Rectal smooth muscle tissue (tissue), 1 donor: ENCODE measurements around the gene CSF3R.
"Not testable (repeated sequence)": the region's sequence is repeated elsewhere in the genome, so short reads cannot be mapped to it uniquely, and the experiment has no call there.

Experiments used
- H3K27ac ChIP-seq: one replicate; pipeline ENCODE4 v1.7.0; 2013; ENCODE audit warnings: low read depth, low read length, inconsistent platforms
- H3K27me3 ChIP-seq: one replicate; pipeline ENCODE4 v1.7.0; 2013; ENCODE audit warnings: low read length; ENCODE audit not compliant: control insufficient read depth, insufficient read depth
- H3K36me3 ChIP-seq: one replicate; pipeline ENCODE4 v1.7.0; 2013; ENCODE audit warnings: low read length; ENCODE audit not compliant: control insufficient read depth, insufficient read depth
- H3K4me1 ChIP-seq: one replicate; pipeline ENCODE4 v1.7.0; 2013; ENCODE audit warnings: low read length; ENCODE audit not compliant: control insufficient read depth, insufficient read depth
- H3K4me3 ChIP-seq: one replicate; pipeline ENCODE4 v1.7.0; 2013; ENCODE audit warnings: low read length
- H3K9ac ChIP-seq: one replicate; pipeline ENCODE4 v1.7.0; 2013; ENCODE audit warnings: low read length

Gene CSF3R

DNA sequence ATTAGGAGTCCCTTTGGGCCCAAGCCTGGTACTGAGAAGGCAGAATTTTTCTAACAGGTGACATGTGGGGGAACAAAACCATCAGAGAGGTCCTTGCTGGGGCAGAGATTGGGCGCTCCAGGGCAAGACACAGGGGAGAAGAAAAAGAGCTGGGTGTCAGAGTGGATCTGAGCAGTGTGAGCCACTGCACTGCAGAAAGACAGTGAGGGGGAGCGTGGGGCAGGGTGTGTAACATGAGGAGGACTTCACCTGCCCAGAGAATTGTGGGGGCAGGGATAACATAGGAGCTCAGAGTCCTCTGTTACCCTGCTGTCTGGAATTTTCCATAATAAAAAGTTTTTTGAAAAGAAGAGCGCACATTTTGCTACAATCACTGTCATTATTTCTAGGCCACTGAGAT, 25.5 kb upstream of the CSF3R start:
- Histone ChIP-seq H3K27me3 (peaks cover 3% of the 10 kb centered on the region), H3K9ac (no peak overlapping the region), H3K4me1 (no peaks in the 10 kb centered on the region), H3K36me3 (no peaks in the 10 kb centered on the region), H3K4me3 (no peak overlapping the region), H3K27ac (no peak overlapping the region)

DNA sequence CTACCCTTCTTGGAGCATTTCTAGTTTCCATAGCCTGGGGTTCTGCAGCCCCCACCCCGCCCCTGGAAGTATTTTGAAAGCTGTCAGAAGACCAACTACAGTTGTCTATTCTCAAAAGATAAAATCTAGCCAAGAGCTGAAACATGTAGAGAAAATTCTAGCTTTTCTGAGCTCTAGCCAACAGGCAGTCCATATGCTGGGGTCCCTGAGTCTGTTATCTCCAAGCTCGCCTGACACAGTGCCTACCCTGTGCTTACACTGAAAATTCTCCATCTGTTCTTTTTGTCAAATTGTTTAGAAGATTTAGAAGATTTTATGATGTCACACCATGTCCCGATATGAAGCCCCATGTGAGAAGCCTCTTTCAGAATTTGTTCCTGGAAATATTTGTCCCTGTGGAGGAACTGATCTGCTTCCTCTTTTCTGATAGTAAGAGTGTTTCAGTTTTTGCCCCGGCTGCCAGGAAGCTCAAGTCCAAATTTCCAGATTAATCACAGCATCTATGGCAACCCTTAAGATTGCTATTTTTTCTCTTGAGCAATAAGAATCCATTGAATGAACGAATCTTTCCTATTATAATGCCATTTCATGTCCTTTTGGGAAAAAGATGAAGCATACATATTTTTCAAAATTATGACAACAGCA, 23.7 kb upstream of the CSF3R start:
- Histone ChIP-seq H3K36me3 (no peaks in the 10 kb centered on the region), H3K4me1 (no peaks in the 10 kb centered on the region), H3K27me3 (peaks cover 3% of the 10 kb centered on the region), H3K9ac (no peak overlapping the region), H3K4me3 (no peak overlapping the region), H3K27ac (no peak overlapping the region)

DNA sequence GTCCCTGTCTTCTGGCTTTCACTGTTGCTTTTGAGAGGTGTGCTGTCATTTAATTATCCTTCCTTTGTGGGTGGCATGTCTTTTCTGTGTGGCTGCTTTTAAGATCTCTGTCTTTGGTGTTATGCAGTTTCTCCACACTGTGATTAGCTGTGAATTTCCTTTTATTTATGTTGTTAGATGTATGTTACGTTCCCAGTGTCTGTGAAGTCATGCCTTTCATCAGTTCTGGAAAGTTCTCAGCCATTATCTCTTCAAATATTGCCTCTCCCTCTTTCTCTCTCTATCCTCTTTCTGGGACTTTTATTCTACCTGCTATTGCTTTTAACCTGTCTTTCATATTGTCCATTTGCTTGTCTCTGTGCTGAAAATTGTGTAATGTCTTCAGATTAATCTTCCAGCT, 21.0 kb upstream of the CSF3R start:
- H3K27ac ChIP-seq: no peak overlapping the region
- H3K9ac ChIP-seq: no peak overlapping the region
- H3K4me3 ChIP-seq: no peak overlapping the region
- H3K36me3 ChIP-seq: no peaks in the 10 kb centered on the region
- no peaks in the 10 kb centered on the region for H3K4me1 ChIP-seq
- peaks cover 3% of the 10 kb centered on the region for H3K27me3 ChIP-seq

DNA sequence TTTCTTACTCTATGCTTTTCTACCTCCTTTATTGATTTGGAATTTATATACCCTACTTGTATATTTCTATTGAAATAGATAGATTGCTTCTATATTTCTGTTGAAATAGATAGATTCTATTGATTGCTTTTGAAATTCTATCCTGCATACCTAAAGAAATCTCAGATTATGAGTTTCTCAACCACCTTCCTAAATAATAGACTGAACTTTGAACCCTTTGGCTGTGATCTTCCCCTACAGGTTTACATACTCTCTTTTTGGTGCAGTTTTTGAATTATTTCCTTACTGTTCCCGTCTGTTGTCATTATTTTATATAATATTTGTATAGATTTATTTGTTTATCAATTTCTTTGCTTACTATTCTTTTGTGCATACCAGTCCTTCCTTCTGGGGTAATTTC, 20.4 kb upstream of the CSF3R start:
- Histone ChIP-seq H3K4me1 (no peaks in the 10 kb centered on the region), H3K9ac (no peak overlapping the region), H3K27ac (no peak overlapping the region), H3K27me3 (peaks cover 3% of the 10 kb centered on the region), H3K4me3 (no peak overlapping the region), H3K36me3 (no peaks in the 10 kb centered on the region)

DNA sequence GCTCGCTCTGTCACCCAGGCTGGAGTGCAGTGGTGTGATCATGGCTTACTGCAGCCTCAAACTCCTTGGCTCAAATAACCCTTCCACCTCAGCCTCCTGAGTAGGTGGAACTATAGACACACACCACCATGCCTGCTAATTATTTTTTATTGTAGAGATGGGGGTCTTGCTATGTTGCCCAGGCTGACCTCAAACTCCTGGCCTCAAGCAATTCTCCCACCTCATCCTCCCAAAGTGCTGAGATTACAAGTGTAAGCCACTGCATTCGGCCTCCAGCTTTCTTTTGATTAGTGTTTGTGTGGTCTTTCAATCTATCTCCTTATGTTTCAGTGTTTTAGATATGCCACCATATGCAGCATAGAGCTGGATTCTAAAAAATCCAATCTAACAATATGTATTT, 19.9 kb upstream of the CSF3R start:
- H3K36me3 ChIP-seq: no peaks in the 10 kb centered on the region
- no peak overlapping the region for H3K4me3 ChIP-seq
- H3K27me3 ChIP-seq: peaks cover 3% of the 10 kb centered on the region
- no peaks in the 10 kb centered on the region for H3K4me1 ChIP-seq
- H3K9ac ChIP-seq: no peak overlapping the region
- H3K27ac ChIP-seq: no peak overlapping the region

DNA sequence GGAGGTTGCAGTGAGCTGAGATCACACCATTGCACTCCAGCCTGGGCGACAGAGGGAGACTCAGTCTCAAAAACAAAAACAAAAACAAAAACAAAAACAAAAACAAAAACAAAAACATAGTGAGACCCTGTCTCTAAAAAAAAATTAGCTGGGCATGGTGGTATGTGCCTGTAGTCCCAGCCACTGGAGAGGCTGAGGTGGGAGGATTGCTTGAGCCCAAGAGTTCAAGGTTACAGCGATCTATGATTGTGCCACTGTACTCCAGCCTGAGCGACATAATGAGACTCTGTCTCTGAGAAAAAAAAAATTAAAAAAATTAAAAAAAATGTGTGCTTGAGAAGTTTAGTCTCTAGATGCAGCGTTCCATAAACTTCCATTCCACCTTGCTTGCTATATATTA, 19.2 kb upstream of the CSF3R start:
- H3K36me3 ChIP-seq, H3K9ac ChIP-seq, H3K27ac ChIP-seq, H3K27me3 ChIP-seq, H3K4me1 ChIP-seq, H3K4me3 ChIP-seq: not testable (repeated sequence)

DNA sequence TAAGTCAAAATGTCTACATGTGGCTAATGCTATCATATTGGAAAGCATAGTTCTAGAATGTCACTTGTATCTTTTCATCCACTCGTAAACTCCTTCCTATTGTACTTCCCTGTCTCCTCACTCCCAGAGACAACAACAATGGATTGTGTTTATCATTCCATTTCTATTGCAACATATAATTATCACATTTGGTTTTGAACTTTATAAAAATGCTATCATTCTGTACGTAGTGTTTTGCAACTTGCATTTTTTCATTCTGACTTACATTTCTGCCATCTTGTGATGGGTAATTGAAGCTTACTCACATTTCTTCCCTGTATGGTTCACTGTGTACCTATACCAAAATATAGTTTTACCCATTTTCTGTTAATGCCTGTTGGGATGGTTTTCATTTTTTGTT, 14.5 kb upstream of the CSF3R start:
- H3K27me3 ChIP-seq: no peaks in the 10 kb centered on the region
- no peak overlapping the region for H3K27ac ChIP-seq
- no peaks in the 10 kb centered on the region for H3K4me1 ChIP-seq
- H3K36me3 ChIP-seq: no peaks in the 10 kb centered on the region
- H3K9ac ChIP-seq: no peak overlapping the region
- H3K4me3 ChIP-seq: no peak overlapping the region

DNA sequence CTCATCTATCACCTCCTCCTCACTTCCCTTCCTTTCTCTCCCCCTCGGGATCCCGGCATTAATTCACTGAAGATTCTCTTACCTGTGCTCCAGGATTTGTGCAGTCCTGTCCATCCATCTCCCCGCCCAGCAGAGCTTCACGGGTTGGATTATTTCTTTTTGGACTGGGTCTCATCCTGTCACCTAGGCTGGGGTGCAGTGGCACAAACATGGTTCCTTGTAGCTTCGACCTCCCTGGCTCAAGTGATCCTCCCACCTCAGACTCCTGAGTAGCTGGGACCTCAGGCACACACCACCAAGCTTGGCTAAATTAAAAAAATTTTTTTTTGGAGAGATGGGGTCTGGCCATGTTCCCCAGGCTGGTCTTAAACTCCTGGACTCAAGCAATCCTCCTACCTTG, 12.3 kb upstream of the CSF3R start:
- H3K36me3 ChIP-seq: no peaks in the 10 kb centered on the region
- H3K9ac ChIP-seq: no peak overlapping the region
- H3K27ac ChIP-seq: no peak overlapping the region
- no peaks in the 10 kb centered on the region for H3K4me1 ChIP-seq
- no peak overlapping the region for H3K4me3 ChIP-seq
- H3K27me3 ChIP-seq: no peaks in the 10 kb centered on the region

DNA sequence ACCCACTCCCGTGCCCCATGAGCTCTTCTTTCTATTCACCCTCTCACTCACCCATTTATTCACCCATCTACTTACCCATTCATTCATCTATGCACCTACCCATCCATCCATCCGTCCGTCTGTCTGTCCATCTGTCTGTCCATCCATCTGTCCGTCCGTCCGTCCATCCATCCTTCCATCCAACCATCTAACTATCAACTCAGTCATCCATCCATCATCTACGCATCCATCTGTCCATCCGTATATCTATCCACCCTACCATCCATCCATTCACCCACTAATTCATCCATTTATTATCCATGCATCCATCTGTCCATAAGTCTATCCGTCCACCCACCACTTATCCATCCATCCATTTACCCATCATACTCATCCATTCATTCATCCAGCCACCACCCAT, 10.8 kb upstream of the CSF3R start:
- H3K27ac ChIP-seq: no peak overlapping the region
- no peak overlapping the region for H3K4me3 ChIP-seq
- no peaks in the 10 kb centered on the region for H3K4me1 ChIP-seq
- H3K27me3 ChIP-seq: no peaks in the 10 kb centered on the region
- H3K9ac ChIP-seq: no peak overlapping the region
- H3K36me3 ChIP-seq: no peaks in the 10 kb centered on the region

DNA sequence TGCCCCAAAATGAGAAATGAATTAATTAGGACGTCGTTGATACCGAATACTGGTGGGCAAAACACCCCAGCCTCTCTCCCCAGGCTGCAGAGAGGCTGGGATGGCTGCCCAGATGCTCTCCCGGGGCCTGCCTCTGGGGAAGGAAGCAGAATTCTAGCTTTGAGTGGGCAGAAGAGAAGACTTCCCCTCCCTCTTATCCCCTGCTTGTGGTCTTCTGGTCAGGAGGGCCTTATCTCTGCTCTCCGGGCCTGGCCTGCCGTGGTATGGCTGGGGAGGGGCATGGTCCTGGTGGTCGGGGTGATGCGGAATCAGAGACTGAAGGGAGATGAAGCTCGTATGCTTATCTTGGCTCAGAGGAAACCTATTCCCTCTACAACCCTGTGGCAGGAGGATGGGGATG, 9.8 kb upstream of the CSF3R start:
- Histone ChIP-seq H3K4me1 (no peaks in the 10 kb centered on the region), H3K27me3 (no peaks in the 10 kb centered on the region), H3K9ac (no peak overlapping the region), H3K36me3 (no peaks in the 10 kb centered on the region), H3K4me3 (no peak overlapping the region), H3K27ac (no peak overlapping the region)

DNA sequence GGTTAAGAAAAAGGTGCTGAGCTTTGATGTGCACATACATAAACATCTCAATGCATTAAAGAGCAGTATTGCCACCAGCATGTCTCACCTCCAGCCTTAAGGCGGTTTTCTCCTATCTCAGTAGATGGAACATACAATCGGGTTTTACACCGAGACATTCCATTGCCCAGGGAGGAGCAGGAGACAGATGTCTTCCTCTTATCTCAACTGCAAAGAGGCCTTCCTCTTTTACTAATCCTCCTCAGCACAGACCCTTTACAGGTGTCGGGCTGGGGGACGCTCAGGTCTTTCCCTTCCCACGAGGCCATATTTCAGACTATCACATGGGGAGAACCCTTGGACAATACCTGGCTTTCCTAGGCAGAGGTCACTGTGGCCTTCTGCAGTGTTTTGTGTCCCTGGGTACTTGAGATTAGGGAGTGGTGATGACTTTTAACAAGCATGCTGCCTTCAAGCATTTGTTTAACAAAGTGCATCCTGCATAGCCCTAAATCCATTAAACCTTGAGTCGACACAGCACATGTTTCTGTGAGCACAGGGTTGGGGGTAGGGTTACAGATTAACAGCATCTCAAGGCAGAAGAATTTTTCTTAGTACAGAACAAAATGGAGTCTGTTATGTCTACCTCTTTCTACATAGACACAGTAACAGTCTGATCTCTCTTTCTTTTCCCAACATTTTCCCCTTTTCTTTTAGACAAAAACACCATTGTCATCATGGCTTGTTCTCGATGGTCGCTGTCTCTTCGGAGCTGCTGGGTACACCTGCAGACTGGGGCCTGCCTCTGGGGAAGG, 6.7 kb upstream of the CSF3R start:
- not testable (repeated sequence) for H3K27me3 ChIP-seq, H3K36me3 ChIP-seq, H3K4me3 ChIP-seq, H3K27ac ChIP-seq, H3K9ac ChIP-seq, H3K4me1 ChIP-seq

DNA sequence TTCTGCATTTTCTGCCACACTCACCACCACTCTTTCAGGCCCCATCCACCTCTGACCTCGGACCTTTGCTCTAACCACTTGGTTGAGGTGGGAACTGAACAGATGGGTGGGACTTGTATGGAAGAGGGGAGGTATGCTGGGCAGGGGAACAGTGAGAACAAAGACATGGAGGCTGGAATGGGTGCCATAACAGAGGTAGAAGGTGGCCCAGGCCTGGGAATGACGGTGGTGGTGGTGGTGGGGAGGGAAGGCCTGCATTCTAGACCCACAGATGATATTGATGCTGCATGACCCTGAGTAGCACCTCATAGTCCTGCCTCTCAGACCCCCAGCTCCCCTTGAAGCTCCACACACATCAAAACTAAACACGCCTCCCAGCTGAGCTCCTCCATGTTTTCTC, 5.2 kb upstream of the CSF3R start:
- H3K4me3 ChIP-seq: no peak overlapping the region
- no peak overlapping the region for H3K27ac ChIP-seq
- no peak overlapping the region for H3K9ac ChIP-seq
- H3K27me3 ChIP-seq: no peaks in the 10 kb centered on the region
- no peaks in the 10 kb centered on the region for H3K4me1 ChIP-seq
- no peaks in the 10 kb centered on the region for H3K36me3 ChIP-seq

DNA sequence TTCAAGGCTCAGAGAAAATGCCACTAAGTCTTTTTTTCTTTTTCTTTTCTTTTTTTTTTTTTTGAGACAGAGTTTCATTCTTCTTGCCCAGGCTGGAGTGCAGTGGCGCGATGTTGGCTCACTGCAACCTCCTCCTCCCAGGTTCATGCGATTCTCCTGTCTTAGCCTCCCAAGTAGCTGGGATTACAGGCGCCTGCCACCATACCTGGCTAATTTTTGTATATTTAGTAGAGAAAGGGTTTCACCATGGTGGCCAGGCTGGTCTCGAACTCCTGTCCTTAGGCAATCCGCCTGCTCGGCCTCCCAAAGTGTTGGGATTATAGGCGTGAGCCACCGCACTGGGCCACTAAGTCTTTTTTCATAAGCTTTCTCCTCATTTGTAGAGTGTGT, 4.6 kb upstream of the CSF3R start:
- not testable (repeated sequence) for H3K27ac ChIP-seq, H3K9ac ChIP-seq, H3K4me1 ChIP-seq, H3K36me3 ChIP-seq, H3K27me3 ChIP-seq, H3K4me3 ChIP-seq
